GM19099 (cell line): ENCODE results near the gene MRPL43.

ENCODE experiments used
- POLR2A ChIP-seq: IDR thresholded peaks from 3 replicates; pipeline ENCODE4 v1.6.1; 2011; ENCODE audit warnings: low read depth; ENCODE audit not compliant: insufficient read length; ENCODE audit errors: extremely low read depth

The MRPL43 gene

DNA sequence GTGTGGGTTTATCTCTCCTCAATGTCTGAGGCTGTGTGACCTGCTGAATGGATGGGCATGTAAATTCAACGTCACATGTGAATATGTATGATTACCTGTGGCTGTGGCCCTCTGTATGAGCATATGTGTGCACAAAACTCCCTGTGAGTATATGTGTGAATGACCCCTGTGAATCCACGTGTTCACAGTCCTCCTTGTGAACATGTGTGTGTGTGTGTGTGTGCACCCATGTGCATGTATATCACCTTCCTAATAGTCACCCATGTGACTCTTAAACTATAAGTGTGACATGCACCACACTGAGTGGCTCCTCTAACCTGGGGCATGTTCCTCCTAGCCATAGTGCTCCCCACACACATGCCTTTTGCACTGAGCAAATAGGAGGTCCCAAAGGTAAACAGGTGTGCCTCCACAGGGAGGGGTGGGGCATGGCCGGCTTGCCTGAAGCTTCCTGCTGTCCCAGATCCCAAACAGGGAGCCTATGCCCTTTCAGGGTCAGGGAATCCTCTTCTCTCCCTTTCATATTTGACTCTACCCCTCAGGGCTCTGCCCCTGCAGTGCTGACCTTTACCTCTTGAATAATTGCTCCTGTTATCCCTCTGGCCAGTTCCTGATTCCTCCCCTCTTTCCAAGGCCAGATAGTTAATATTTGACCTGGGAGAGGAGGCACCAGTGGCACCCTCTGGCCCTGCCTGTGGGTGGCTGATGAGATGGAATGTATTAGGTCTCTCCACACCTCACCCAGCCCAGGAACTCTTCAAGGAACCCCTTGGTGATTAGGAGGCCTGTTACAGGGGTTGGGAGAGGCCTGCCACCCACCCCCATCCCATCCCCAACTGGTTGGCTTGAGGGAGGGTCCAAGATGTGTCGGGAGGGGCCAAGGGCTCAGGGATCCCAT, 16.1 kb downstream of the MRPL43 start:
- no peak for TF ChIP-seq POLR2A

GRCh38 chr10:100970076-100970913, 17.0 kb downstream of the MRPL43 start:
- TF ChIP-seq POLR2A = no peak

DNA sequence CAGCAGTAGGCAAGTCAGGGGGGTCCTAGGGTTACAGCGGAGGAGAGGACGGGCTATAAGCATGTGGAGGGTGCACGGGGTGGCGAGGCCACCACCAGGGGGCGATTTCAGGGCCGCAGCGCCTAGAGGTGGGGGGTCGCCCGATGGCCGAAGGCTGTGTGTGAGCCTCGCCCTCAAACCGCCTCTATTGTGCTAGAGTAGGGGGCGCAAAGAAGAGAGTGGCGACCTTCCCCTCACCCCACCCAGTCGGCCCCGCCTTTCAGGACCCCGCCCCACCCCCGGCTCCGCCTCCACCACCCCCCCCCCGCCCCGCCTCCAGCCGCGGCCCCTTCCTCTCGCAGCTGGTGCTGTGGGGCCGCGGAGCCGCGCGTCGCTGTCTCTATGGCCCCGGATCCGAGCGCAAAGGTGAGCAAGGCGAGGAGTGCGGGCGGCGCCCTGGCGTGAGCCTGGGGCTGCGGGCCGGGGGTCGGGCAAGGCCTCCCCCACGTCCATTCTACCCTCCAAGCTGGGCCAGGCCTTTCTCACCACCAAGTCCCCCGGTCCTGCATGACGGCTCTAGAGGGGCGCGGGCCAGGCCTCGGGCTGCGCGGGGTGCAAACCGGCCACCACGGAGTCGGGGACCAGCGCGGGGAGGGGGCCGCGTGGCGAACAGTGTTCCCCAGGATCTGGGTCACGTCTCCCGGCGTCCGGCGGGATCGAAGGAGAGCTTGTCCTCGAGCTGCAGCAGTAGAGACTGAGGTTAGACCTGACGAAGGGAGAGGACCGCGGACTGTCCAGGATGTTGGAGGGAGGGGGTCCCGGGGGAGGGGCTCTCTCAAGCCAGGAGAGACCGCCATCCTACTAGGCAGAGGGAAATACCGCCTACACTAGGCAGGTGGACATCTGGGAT, 17.9 kb downstream of the MRPL43 start, which contains the start of gene SEMA4G:
Gene SEMA4G (plus strand): TSS at position 318 of the 889 bp plus-strand sequence. CDS start 3,409 bp downstream, outside the sequence.
- TF ChIP-seq POLR2A = no peak

DNA sequence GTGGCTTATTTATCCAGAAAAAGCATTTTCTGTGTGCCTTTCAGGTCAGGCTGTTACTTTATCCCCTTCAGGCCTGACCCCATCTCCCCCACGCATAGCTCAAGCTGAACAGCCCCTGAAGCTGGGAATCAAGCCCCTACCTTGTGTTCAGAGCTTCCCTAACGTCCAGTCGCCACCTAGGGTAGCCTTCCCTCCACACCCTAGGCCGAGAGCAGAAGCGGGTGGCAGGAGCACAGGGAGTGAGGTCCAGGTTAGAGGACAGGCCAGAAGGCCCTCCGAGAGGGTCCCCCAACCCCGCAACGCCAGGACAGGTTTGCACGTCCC, 18.5 kb downstream of the MRPL43 start:
- TF ChIP-seq POLR2A = no peak

DNA sequence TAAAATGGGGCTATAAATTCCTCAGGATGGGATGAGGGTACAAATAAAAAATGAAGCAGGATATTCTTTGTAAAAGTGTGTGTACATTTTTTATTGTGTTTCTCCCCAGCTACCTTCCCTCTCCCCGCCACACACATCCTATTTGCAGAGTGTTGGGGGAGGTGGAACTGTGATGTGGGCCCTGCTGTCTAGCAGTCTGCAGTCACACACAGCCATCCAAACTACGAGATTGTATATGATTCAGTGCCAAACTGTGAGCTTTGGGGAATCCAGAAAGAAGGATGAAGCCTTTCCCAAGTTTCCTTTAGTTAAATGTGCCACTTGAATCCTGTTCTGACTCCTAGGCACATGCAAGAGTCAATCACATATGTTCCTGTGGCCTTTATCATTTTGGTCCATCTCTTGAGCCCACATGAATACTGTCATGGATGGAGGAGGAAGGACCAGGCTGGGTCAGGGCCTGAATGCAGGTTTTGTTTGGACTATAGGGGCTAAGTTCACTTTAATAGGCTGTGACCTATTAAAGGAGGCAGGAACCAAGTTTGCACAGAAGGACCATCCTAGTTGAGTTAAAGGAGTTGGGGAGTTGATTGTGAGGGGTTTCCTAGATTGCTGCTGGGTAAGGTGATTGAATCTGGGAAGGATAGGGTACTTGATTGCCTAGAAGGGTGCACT, 19.1 kb downstream of the MRPL43 start:
- TF ChIP-seq POLR2A = no peak

- TF ChIP-seq POLR2A = no peak
Observed at GRCh38 chr10:100967332-100967731, 20.0 kb downstream of the MRPL43 start.

DNA sequence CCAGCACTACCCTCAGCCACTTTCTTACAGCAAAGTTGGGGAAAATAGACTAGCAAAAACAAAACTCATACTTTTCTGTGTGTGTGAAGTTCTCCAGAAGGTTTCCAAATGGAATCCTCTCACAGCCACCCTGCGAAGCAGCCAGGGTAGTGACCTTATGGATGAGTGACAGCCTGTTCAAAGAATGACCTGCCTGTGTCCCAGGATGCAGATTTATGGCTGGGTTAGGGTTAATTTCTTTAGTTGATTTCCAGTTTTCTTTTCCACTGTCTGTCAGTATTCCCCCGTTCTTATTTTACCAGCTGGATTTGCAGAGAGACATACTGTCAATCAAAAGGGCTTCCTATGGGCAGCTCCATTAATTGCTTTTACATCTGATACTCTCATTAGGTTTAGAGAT, 20.4 kb downstream of the MRPL43 start:
- no peak for TF ChIP-seq POLR2A

DNA sequence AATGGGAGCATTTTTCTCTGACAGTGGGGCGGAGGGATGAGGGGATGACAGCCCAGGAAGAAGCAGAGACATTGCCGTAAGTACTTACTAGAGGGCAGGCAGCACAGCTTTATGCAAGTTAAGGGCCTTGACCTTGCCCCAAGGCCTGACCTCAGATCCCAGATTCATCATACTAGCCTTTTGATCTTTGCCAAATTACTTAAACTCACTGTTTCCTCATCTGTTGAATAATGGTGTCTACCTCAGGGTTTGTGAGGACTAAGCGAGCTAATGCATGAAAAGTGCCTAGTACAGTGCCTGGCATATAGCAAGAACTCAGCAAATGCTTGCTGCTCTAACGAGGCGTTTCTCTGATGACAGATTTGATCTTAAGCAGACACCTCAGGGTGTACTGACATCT, 21.5 kb downstream of the MRPL43 start:
- TF ChIP-seq POLR2A = no peak

DNA sequence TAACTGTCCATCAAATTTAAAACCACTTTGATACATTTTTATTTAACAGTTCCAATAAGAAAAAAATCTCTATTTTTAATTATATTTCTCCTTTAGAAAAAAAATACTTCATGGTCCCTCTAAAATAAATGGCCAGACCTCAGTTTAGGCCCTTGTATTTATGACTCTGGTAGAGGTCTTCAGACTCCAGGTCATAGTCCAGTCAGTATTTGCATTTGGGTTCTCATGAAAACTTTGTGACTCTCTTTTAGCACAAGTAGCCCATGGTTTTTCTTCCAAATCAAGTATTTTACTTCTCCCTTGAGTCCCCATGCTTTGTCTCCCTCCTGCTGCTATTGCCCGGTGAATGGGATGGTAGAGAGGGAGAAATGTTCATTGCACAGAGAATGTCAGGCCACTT, 23.5 kb downstream of the MRPL43 start:
- TF ChIP-seq POLR2A = no peak

DNA sequence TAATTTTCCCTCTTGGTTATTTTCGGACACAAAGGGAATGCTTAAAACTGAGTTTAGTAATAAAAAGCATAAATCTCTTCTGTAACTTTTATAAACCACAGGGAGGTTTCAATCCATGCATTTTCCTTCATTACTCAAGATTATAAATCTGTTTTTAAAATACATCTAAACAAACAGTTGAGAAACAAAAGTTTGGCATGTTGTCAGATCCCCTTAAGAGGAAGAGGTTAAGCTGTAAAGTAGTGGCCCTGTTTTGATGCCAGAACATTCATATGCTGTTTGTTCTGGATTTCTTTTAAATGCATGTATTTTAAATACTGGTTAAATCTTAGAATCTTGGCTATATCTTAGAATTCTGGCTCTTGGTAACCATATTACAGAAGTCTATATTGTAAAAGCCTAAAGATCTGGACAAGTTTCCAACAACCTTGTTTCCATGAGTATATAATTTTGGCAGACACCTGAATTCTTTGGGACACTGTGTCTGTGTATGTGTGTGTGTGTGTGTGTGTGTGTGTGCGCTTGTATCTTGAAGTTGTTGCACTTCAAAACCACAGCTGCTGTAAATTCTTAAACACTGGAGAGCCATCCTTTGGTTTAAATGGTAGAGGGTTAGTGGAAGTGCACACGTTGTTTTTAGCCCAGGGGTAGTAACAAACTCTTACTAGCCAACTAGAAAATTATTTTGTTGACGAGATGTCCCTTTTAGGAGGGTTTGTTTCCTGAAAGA, 24.8 kb downstream of the MRPL43 start:
- TF ChIP-seq POLR2A = no peak

- TF ChIP-seq POLR2A = no peak
Observed at GRCh38 chr10:100960251-100960650, 27.0 kb downstream of the MRPL43 start.

DNA sequence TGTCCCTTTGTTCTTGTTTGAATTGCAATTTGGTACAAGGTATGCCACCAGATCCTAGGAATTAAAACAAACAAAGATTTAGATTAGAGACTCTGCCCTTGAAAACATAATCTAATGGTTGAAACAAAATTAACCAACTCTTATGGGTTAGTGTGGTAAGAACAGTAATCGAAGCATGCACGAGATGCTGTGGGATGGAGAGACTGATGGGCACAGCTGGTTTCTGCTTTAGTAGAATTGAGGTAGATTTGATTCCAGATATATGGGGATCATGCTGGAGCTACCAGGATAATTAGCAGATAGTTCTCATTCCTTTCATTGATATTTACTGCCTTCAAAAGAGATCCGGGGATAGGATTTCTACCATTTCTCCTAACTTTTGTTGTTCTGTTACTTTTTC, 38.4 kb downstream of the MRPL43 start:
- no peak for TF ChIP-seq POLR2A

- no peak for TF ChIP-seq POLR2A
Observed at GRCh38 chr10:100945754-100946153, 41.5 kb downstream of the MRPL43 start.

DNA sequence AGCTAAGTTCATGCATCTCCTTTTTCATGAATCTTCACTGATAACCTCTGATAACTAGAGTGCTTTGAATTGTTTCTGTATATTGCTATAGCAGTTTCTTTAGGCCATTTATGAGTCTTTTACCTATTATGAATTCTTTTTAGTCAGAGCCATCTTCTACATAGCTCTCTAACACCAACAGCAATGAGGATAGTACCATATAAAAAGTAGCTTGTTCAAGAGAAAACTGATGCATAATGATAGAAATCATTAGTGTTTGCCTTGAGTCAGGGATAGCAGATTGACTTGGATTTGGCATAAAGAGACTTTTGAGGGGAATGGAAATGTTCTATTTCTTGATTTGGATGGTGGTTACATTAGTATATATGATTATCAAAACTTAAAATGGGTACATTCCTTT, 43.8 kb downstream of the MRPL43 start:
- TF ChIP-seq POLR2A = no peak

DNA sequence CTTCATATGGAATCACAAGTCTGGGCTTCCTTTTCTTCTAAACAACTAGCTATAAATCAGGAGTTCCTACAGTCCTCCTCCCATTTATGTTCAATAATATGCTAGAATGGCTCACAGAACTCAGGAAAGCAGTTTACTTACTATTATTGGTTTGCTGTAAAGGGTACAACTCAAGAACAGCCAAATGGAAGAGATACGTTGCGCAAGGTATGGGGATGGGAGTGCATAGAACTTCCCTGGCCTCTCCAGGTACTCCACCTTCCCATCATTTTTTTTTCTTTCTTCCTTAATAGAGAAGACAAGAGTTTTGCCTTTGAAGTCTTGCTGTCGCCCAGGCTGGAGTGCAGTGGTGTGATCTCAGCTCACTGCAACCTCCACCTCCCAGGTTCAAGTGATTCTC, 45.1 kb downstream of the MRPL43 start:
- no peak for TF ChIP-seq POLR2A
